GM21619 (cell line): Measurements from ENCODE around the gene PLOD1.

Source experiments
- ATAC-seq: cut with Tn5 transposase; IDR thresholded peaks from one replicate; pipeline ENCODE4 v1.9.1; 2021; ENCODE audit not compliant: unreplicated experiment

Gene PLOD1

DNA sequence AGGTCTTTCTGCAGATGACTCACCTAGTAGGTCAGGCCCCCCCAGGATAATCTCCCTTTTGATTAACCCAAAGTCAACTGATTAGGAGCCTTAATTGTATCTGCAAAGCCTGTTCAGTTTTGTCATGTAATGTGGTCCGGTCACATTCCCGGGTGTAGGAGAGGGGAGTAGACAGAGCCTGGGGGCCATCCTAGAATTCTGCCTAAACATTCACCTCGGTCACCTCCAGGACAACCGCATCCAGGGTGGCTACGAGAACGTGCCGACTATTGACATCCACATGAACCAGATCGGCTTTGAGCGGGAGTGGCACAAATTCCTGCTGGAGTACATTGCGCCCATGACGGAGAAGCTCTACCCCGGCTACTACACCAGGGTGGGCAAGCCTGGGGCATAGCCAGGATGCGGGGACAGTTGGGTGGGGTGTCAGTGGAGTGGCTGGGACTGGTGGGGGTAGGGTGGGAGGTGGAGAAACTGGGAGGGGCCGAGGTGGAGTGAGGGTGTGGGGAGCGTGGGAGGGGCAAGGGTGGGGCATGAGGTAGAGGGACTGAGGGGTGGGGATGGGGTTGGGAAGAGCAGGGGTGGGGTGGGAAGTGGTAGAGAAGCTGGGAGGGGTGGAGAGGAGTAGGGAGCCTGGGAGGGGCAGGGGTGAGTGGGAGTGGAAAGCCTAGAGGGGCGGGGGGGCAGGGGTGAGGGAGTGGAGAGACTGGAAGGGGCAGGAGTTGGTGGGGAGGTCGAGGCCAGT is 36.1 kb downstream of the PLOD1 start:
- no peak for ATAC-seq

DNA sequence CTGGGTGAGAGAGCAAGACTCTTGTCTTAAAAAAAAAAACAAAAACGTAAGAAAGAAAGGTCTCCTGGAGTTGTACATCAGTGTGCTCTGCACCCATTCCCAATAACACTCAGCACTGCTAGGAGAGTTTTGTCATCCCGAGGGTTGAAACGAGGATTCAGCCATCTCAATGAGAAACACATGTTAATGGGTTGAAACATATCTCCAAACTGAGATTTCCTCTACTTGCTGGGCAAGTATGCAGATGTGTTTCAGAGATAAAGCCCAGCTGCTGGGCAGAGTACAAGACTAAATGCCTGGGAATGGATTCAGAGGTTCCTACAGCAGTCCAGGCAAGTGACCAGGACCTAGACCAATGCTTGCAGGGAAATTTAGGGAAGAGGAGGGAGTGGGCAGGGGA is 43.1 kb downstream of the PLOD1 start:
- ATAC-seq = no peak

DNA sequence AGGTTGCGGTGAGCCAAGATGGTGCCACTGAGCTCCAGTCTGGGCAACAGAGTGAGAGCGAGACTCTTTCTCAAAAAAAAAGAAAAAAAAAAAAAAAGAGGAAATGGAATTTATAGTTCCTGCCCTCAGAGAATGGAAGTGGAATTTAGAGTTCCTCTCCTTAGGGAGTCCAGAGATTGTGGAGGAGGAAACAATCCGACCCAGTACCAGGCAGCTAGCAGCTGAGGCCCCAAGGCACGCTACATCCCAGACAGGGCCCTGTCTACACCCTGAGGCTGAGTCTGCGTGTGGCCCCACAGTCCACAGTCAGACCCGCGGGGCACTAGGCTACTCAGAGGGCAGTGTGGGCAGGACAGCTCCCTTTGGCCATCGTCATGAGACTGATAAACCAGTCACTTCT is 43.8 kb downstream of the PLOD1 start:
- ATAC-seq = no peak

DNA sequence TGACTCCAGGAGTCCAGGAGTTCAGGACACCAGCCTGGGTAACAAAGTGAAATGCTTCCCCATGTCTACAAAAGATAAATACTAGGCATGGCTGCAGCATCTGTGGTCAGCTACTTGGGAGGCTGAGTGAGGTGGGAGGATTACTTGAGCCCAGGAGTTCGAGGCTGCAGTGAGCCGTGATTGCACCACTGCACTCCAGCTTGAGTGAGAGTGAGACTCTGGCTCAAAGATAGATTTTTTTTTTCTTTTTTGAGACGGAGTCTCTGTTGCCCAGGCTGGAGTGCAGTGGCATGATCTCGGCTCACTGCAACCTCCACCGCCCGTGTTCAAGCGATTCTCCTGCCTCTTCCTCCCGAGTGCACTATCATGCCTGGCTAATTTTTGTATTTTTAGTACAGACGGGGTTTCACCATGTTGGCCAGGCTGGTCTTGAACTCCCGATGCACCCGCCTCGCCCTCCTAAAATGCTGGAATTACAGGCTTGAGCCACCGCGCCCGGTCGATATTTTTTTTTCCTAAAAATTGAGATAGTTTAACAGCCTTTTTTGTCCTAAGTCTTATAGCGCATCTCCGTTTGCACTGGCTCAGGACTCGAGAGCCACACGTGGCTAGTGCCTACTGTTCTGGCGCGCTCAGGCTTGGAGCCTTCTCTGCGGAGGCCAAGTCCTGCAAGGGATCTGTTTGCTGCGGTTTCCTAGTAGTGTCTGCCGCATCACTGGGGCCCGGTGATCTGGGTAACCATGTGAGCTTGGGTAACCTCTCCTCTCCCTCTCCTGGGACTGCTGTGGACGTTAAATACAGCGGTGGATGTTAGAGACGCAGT is 44.7 kb downstream of the PLOD1 start:
- no peak for ATAC-seq

DNA sequence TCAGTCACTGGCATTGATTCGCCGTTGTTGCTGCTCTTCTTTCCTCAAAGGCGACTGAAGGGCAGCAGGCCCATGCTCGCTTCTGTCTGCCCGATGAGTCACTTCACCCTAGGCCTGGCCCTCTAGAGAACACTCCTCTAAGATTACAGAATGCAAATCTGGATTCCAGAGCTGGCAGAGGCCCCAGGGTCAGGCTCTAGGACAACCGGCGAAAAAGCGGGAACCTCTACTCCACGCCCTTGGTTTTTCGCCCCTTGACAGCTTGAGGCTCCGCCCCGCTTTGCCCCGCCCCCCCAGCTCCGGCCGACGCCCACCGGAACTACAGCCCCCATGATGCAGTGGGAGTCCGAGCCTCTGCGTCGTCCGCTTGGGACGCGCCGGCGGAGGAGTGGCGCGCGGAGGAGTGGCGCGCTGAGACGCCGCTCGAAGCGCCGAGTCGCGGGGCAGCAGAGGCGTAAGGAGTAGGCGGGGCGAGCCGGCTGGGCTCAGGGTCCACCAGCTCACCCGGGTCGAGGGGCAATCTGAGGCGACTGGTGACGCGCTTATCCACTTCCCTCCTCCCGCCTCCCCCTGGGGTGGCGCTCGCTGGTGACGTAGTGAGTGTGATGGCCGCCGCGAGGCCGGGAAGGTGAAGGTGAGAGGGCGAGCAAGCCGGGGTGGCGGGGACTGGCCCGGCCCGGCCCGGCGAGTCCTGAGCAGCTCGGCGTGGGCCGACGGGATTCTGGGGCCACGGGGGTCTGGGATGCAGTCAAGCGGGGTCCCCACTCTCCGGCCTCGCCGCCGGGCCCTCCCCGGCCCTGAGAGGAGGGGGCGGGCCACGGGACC is 45.5 kb downstream of the PLOD1 start, which contains the start of gene MFN2:
Gene MFN2, plus strand, starts transcription at position 594 of the 825 bp plus-strand sequence. CDS start 8,725 bp downstream, outside the sequence.
- peak; percentile 88 for ATAC-seq

DNA sequence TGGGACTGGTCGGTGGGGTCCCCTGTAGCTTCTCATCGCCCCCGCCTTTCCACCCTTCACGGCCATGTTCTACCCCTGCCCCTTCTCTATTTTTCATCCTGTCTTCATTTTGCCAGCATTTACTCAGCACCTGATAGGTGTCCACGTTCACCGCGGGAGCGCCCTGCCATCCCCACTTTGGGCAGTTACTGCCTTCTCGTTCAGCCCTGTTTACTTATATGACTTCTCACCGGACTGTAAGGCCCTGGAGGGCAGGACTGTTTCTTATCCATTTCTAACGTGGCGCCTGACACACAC is 46.1 kb downstream of the PLOD1 start:
- no peak for ATAC-seq

DNA sequence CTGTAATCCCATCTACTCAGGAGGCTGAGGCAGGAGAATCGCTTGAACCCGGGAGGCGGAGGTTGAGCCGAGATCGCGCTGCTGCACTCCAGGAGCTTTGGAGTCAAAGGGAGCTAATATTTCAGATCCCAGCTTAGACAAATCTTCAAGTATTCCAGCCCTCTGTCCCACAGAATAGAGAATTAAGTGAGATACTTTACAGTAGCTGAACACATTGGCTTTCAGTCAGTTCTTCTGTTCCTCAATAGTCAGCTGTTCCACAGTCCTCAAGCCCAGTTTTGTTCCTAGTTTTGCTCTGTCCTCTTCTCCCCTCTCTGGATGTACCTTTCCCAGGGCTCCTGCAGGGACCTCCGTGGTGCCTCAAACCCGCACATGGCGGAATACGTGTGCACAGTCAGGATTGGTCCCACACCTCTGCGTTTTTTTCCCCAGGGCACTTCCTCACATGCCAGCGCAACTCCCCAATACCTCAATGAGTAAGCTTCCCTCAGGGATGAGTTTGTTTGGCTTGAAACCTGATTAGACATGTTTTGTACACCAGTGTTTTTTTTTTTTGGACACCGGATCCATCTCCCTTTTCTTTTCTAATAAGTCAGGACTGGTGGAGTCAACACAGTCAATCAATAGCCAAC is 47.0 kb downstream of the PLOD1 start:
- ATAC-seq = no peak

DNA sequence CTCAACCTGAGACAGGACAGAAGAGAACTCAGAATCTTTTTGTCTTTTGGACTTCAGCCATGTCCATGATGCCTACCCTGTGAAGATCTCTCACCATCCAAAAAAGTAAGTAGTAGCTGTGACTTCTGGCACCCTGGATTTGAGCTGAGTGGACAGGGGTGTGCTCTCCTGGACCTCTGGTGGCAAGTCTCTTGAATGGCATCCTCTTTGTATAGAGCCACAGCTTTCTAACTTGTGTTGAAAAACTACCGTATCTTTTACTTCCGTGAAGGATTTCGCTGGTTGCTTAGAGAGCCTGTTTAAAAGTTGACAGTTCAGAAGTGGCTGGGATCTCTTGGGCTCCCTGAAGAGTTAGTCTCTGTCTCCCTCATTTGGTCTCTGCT is 47.5 kb downstream of the PLOD1 start:
- no peak for ATAC-seq

DNA sequence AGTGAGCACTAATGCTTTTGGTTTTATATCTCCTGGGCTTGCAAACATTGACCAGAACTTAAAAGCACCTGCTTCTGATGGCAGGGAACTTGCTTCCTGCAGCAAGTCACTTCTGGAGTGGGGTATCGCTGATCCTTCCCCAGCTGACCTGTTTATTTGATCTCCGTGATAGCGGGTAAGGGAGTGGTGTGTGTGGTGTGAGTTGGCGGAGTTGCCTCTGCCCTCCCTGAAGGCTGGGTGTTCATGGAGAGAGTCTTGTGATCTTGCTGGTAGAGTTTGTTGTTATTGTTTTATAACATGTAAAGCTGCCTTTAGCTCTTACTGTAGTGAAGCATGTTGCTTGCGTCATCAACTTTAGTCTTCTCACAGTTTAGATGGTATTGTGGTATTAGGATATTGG is 49.6 kb downstream of the PLOD1 start:
- ATAC-seq = no peak

DNA sequence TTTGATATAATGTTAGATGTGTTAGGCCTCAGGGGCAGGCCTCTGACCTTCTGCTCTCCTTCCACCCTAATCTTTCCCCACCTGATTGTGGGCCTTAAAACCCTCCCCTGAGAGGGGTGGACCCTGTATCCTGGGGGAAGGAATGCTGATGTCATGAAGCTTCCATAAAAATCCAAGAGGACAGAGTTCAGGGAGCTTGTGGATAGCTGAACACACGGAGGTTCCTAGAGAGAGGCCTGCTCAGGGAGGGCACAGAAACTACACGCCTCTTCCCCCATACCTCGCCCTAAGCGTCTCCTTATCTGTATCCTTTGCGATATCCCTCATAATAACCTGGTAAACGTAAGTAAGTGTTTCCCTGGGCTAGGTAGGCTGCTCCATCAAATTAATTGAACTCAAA is 50.1 kb downstream of the PLOD1 start:
- ATAC-seq = no peak

DNA sequence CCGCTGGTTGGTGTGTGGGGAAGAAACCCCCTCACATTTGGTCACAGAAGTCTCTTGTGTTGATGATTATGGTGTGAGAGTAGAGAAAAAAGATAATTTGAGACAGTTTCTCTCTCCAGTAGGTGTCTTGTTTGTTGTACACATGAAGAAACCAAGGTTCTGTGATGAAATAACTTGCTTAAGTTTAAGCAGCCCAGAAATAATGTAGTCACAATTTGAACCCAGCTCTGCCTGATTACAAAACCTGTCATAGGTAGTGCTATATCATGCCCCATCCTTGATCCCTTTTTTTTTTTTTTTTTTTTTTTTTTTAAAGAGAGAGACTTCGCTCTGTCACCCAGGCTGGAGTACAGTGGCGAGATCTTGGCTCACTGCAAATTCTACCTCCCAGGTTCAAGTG is 50.7 kb downstream of the PLOD1 start:
- no peak for ATAC-seq

DNA sequence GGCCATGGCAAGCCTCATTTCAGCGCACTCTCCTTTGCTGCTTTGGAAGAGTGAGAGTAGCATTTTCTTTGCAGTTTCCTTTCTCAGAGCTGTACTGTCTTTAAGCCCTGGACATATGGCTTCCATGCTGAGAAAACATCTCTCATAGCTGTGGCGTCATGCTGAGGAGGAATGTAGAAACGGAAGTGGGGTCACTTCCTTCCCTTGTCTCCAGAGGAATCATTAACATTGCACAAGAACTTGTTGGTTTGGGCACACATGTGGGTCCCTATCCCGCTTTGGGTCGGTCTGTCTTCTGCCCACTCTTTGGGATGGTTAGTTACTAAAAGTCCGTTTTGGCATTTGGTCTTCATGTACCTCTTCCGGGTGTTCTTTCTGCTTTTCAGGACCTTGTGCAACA is 51.3 kb downstream of the PLOD1 start:
- no peak for ATAC-seq

DNA sequence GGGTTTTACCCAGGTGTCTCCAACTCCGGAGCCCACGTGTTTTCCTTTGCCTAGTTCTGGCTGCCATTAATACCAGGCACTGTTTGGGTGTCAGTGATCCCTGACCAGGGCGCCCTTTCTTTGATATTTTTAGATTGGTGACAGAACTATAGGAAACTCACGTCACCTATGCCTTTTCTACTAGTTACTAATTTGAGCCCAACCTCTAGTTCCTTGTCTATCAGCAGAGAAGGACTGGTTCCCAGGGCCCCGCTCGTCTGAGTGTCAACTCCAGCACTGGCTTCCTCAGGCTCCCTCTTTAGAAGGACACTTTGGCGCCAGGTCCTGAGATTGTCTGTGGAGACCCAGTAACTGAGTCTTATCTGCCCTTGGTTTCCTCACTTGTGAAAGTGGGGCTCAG is 55.2 kb downstream of the PLOD1 start:
- ATAC-seq = no peak

DNA sequence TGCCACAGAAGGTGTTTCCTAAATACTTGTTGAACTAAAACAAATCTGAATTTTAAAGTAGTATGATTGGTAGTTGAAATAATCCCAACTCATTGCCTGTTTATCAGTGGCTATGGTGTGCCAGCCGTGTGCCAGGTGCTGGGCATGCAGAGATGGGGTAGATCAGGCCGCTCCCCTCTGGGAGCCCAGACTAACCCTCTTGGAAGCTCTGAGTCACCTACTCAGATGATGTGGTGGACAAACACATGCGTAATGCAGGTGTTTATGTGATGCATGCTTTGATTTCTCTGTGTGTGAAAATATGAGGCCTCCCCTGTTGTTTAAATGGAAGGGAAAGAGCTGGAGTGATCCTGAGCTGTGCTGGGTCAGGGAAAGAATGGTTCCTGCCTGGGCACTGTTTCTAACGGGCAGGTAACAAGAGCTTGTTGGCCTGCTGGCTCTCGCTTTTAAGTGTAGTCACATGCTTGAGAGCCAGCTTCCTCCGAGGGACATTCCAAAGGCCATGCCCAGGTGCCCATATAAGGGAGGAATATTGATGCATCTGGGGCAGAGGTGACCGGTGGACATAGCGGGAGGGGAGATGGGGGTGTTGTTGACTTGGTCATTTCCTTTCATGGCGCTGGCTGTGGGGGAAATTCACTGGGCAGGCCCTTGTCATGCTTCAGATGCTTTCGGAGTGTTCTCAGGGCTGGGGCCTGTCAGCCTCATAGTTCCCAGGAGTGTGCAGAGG is 56.0 kb downstream of the PLOD1 start:
- ATAC-seq = no peak

DNA sequence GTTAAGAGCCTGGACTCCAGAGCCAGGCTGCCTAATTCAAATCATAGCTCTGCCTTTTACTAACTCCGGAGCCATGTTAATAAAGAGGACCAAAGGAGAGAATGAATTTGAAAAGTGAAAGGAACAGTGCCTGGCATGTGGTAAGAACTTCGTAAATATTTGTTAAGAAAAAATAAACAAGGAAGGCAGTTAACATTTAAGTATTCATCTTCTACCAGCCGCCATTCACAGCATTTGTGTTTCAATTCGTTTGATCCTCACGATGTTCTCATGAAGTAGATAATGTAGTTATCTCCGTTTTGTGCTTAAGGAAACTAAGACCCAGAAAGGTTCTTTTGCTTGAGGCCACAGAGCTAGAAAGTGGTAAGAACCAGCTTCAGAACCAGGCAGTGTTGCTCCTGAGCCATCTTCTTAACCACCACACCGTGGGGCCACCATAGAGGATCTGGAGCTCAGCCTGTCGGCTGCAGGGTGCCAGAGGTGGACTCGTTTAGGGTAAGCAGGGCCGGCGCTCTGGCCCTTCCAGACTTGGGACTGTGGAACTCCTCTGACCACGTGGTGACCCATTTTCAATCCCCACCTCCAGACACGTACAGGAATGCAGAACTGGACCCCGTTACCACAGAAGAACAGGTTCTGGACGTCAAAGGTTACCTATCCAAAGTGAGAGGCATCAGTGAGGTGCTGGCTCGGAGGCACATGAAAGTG is 57.6 kb downstream of the PLOD1 start:
- no peak for ATAC-seq

DNA sequence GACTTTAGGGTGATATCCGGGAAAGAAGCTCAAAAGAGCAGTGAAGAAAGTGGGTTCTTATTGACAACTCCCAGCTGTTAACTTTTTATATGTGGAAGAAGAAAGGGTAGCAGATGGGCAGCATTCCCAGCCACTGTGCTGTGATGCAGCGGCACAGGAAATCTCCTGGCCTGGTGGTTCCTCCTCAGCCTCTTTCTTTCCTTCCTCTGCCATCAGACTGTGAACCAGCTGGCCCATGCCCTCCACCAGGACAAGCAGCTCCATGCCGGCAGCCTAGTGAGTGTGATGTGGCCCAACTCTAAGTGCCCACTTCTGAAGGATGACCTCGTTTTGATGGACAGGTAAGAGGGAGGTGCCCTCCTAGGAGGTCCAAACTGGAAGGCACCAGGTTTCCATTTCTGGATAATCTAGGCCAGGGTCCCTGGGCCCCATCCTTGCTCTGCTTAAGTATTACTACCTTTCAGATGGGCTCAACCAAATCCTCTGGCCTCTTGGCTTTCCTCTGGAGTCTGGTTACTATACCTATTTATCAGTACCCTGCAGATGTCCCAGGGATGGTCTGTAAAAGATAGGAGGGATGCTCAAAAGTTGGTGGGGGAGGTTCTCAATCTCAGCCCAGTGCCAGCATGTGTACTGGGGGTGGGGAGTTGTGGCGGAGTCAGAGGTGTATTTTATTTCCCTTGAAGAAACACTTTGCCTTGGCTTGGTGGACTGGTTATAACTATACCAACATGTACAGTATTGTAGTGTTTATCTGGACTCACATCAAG is 62.7 kb downstream of the PLOD1 start:
- ATAC-seq = no peak

DNA sequence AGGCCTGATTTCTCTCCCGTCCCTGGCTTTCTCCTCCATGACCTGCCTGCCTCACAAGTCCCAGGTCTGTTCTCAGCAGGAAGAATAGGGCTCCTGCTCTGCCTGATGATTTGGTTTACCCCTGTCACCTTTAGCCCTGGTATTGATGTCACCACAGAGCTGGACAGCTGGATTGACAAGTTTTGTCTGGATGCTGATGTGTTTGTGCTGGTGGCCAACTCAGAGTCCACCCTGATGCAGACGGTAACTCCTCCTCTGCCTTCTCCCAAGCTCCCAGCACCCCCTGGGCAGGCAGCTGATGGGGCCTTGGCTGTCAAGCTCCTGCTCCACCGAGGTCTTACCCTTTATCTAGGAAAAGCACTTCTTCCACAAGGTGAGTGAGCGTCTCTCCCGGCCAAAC is 64.1 kb downstream of the PLOD1 start:
- ATAC-seq = no peak

DNA sequence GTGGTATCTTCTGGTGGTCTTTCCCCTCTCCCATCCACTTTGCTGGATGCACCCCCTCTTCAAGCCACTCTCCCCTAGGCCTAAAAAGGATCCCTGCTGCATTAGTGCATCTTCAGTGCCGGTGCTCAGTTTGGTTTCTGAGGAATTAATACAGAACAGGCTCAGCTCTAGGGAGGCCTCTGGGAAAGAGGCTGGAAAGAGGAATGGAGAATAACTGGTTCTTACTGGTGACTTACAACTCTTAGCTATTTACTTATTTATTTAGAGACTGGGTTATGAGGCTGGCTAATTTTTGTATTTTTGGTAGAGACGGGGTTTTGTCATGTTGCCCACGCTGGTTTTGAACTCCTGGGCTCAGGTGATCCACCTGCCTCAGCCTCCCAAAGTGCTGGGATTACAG is 64.7 kb downstream of the PLOD1 start:
- no peak for ATAC-seq

DNA sequence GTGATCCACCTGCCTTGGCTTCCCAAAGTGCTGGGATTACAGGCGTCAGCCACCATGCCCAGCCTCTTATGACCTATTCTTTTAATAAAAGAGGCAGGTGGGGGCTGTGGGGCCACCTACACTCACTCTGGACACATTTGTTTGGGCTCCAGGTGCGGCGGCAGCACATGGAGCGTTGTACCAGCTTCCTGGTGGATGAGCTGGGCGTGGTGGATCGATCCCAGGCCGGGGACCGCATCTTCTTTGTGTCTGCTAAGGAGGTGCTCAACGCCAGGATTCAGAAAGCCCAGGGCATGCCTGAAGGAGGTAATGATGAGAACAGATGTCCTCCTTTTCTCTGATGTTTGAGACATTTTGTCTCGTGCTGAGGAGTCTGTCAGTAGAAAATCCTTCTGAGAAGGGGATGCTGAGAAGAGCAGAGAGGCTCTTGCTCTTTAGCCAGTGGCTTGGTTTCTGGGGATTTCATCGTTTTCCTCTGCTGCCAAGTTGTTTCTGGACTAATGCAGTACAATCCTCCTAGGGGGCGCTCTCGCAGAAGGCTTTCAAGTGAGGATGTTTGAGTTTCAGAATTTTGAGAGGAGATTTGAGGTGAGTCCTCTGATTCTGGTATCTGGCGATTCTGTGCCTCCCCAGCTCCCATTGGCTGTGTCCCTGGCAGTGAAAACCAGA is 66.9 kb downstream of the PLOD1 start:
- ATAC-seq = no peak
